GM19035 (cell line): ENCODE data around the gene ZDHHC18.
A peak's percentile ranks its signal among the peaks of the same experiment; 100 is the strongest.
"Not testable (repeated sequence)": the region's sequence is repeated elsewhere in the genome, so short reads cannot be mapped to it uniquely, and the experiment has no call there.

Experiments used
- ATAC-seq: cut with Tn5 transposase; IDR thresholded peaks from one replicate; pipeline ENCODE4 v1.9.1; 2021; ENCODE audit not compliant: unreplicated experiment

The ZDHHC18 gene

DNA sequence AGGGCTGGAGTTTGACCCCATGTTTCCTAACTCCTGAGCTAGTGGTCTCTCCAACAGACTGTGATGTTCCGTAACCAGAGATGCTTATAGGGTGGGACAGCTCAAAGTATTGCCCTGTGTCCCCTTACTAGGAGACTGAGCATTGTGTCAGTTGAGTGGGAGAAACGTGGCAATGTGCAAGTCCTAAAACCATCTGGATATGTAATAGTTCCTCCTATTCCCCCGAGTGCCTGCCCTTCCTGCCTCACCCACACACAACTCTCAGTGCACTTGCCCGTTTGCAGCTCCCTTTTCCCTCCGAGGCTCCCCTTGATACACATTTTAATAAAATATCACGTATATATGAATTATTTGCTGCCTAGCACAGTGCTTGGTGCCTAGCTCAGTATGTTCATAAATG, 35.3 kb upstream of the ZDHHC18 start:
- ATAC-seq: no peak

DNA sequence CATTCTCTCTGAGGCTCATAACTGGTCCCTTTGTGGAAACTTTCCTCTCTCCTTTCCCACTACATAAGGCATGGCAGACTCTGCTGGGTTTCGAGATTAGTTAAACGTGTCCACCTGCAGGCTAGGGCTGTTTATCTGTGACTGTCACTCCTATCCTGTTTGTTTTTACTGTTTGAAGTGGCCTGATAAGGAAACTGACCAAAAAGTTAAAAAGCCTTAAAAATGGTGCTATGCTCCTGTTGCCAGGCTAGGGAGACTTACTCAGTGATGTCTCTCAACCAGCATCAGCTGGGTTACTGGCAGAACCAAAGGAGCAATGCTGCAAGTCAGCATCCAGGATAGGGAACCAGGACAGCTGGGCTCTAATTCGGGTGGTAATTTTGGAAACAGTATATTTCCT, 34.9 kb upstream of the ZDHHC18 start:
- ATAC-seq: no peak

DNA sequence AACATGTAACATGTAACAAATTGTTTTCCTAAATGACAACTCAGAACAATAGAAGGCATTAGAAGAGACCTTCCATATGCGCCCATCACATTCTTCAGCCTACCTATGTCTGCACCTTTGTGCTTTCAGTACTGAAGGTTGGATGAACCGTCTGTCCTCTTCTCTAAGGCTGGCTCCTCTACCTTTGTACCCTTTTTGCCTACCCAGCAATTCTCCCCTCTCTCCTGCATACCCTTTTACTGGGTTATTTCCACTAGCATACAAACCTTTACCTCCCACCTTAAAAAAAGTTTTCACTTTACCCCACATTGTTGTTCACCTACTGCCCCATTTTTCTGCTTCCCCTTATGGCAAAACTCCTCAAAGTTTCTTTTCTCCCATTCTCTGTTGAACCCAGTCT, 33.6 kb upstream of the ZDHHC18 start:
- ATAC-seq: no peak

DNA sequence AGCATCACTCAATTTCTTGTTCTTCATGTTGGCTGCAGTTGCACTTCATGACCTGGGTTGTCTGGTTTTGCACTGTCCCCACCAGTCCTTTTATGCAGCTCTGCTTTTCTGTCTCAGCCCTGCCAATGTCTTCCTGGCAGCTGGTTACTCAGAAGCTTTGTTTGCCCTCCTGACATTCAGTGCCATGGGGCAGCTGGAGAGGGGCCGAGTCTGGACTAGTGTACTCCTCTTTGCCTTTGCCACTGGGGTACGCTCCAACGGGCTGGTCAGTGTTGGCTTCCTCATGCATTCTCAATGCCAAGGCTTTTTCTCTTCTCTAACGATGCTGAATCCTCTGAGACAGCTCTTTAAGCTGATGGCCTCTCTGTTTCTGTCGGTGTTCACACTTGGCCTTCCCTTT, 32.1 kb upstream of the ZDHHC18 start:
- no peak for ATAC-seq

DNA sequence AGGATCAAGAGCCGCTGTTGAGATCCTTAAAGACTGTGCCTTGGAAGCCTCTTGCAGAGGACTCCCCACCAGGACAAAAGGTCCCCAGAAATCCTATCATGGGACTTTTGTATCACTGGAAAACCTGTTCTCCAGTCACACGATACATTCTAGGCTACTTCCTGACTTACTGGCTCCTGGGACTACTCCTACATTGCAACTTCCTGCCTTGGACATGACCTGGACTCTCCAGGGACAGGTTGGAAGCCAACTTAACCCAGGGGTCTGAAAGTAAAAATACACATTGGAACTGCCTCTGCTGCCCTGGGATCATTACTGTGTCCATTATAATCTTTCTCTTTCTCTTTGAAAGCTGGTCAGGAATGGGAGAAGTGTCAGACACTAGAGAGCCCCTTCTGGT, 28.9 kb upstream of the ZDHHC18 start:
- no peak for ATAC-seq

DNA sequence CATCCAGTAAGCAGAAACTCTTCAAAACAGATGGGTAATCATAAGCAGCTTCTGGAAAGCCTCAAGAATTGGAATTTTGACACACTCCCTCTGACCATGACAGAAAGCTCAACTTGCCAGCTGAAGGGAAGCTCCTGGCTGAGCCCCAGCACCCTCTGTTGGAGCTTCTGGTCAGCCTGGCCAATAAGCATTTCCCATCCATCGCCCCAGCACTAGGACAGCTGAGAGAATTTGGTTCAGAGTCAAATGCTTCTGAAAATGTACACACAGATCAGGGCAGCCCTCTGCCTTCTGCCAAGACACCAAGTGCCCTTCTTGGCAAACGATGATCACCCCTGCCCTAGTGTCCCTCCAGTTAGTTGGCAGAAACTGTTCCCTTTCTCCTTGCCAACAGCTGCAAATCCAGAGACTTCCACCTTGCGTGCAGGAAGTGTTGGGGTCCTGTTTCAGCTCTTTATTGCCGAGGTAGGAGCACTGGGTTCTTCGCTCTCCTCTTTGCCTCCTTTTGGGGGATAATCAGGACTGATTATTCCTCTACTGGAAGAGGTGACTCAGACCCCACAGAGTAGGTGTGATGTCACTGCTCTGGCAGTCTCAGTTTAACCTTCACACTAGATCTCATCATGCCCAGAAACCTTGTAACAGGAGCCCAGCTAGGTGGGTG, 26.9 kb upstream of the ZDHHC18 start:
- no peak for ATAC-seq

DNA sequence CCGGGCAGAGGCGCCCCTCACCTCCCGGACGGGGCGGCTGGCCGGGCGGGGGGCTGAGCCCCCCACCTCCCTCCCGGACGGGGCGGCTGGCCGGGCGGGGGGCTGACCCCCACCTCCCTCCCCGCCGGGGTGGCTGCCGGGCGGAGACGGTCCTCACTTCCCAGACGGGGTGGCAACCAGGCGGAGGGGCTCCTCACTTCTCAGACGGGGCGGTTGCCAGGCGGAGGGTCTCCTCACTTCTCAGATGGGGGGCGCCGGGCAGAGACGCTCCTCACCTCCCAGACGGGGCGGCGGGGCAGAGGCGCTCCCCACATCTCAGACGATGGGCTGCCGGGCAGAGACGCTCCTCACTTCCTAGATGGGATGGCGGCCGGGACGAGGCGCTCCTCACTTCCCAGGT, 22.6 kb upstream of the ZDHHC18 start:
- ATAC-seq: not testable (repeated sequence)

DNA sequence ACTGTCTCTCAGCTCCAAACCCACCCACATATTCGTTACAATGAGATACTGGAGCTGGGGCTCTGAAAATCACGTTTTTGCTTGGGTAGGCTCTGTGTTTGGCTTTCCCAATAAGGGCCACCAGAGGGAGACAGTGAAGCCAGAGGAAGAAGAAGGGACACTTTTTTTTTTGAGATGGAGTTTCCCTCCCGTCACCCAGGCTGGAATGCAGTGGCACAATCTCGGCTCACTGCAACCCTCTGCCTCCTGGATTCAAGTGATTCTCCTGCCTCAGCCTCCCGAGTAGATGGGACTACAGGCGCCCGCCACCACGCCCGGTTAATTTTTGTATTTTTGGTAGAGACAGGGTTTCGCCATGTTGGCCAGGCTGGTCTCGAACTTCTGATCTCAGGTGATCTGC, 16.4 kb upstream of the ZDHHC18 start:
- ATAC-seq: not testable (repeated sequence)

DNA sequence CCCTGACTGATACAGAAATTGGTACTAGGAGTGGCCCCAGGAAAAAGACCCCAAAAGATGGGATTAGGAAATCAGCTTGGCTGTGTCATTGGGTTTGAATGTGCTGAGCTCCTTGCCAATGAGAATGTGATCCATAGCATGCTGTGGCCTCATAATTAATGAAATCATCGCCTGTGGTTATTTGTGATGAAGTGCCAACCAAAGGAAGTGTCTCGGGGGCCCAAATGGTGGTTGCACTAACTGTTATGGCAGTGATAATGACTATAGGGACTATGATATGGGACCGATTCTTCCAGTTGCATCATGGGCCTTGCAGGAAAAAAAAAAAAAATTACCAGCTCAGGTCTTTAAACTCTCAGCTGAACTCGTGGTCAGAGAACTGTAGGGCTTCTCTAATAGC, 15.4 kb upstream of the ZDHHC18 start:
- no peak for ATAC-seq

DNA sequence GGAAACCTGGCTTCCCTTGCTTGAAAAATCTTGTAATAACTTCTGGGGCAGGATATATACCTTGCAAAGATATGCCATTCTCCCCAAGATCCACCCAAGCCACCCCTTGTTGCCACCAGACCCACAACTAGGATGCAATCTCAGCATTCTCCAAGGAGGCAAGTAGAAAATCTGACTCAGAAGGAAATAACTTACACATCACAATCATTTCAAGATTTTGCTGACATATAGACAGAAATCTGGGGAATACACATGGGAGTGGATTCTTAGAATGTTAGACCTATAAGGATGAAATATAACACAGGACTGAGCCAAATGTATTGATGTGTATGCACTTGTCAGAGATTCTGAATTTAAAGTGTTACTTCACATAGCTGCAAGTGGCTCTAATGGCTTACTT, 14.8 kb upstream of the ZDHHC18 start:
- ATAC-seq: no peak

DNA sequence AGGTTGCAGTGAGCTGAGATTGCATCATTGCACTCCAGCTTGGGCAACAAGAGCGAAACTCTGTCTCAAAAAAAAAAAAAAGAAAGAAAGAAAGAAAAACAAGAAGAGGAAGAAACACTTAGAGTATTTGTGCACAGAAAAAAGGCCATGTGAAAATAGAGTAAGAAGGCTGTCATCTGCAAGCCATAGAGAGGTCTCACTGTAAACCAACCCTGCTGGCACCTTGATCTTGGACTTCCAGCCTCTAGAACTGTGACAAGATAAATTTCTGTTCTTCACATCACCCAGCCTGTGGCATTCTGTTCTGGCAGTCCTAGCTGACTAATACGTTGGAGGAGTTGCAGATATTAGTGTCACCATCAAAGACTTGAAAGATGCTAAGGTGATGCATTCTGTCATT, 12.1 kb upstream of the ZDHHC18 start:
- ATAC-seq: no peak

DNA sequence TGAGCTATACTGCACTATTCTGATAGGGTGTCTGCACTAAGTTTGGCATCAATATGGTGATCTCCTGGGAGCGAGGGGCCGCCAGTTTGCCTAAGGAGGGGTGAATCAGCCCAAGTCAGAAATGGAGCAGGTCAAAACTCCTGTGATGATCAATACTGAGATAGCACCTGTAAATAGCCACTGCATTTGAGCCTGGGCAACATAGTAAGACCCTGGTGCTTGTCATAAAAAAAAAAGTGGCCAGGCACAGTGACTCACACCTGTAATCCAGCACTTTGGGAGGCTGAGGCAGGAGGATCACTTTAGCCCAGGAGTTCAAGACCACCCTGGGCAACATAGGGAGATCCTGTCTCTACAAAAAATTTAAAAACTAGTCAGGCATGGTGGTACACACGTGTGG, 11.6 kb upstream of the ZDHHC18 start:
- no peak for ATAC-seq

DNA sequence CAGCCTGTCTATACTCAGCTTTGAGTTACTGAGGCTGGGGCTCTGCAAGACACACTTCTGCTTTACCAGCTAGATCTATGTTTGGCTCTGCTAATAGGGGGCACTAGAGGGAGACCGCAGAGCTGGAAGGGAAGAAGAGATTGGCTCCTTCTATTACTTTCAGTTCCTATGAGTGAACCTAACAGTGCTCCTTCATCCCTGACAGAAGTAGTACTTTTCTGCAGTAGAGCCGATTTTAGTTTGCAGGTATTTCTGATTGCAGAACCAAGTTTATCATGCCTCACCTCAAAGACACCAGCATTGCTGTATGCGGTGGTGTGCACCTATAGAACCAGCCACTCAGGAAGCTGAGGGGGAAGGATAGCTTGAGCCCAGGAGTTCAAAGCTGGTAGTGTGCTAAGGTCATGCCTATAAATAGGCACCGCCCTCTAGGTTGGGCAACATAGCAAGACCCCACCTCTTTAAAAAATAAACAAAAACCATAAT, 5.7 kb upstream of the ZDHHC18 start:
- peak; percentile 69 for ATAC-seq

DNA sequence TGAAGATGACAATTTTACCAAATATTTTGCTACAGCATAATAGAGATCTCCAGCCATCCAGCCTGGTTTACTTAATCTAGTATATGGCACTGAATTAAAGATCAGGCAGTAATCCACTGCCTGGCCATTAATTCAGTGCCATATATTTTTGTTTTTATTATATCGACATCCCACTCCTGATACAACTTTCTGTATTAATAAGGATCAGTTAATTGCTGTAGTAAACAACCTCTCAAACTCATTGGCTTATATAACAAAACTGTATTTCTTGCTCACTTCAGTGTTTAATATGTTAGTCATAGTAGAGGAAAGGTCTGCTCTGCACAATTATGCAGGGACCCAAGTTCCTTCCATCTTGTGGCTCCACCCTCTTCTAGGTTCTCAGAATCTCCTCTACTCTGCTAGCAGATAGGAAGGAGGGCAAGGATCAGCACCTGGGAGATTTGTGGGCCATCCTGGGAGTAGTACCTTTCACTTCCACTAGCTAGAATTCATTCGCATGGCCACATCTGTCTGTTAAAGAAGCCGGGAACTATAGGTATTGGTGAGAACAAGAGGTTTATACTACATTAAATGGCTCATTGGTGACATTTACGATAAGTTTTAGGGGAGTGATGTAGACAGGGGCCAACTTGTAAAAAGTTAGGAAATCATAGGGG, 3.6 kb upstream of the ZDHHC18 start:
- no peak for ATAC-seq

DNA sequence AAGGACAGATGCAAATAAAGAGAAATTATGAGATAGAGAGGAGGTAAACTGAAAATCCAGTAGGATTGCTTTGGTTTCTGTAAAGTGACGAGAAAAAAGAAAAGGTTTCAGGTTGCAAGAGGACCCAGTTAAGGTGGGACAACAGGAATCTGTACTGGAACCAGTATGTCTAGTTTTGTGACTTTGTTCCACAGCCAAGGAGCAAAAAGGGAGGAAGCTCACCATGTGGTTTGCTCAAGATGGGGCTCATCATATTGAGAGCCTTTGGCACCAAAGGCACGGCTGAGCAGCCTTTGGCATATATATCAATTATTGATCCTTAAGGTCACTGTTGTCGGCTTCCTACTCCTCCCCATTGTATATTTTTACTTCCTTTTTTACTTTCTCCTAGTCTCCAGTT, 1.8 kb upstream of the ZDHHC18 start:
- ATAC-seq: no peak

DNA sequence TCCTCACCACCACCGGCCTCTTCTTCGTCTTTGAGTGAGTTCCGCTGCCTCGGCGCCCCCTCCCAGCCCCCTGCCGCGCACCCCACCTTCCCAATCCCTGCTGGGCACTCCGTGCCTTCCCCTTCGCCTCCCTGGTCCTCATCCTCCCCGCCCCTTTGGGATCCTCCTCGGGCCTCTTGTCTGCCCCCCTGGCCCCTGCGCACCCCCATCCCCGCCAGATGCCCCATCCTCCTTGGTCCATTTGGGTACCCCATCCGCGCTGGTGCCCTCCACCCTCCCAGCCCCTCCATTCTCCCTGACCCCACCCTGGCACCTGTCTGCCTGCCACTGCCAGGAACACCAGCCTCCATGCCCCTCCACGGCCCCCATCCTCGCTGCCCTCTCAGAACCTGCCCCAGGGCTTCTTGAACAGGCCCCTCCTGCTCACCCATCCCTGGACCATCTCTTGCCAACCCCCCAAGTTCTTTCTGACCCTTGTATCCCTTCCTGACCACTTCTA, 667 bp downstream of the ZDHHC18 start:
- no peak for ATAC-seq

DNA sequence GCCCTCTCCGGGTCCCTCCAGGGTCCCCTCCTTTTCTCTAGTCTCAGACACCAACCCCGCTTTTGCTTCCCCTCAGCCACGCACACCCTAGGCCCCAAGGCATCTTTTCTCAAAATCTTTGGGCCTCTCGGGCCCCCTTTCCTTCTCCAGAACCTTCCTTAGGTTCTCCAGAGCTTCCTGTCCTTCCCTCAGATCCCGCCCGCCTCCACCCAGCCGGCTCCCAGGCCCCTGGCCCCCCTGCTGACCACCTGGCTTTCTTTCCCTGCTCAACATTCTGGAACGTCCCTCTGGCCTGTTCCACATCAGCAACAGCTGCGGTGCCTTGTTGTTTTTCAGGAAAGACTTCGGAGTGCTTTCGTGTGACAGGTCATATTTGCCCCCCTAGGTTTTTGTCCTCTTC, 1.2 kb downstream of the ZDHHC18 start:
- ATAC-seq: no peak

DNA sequence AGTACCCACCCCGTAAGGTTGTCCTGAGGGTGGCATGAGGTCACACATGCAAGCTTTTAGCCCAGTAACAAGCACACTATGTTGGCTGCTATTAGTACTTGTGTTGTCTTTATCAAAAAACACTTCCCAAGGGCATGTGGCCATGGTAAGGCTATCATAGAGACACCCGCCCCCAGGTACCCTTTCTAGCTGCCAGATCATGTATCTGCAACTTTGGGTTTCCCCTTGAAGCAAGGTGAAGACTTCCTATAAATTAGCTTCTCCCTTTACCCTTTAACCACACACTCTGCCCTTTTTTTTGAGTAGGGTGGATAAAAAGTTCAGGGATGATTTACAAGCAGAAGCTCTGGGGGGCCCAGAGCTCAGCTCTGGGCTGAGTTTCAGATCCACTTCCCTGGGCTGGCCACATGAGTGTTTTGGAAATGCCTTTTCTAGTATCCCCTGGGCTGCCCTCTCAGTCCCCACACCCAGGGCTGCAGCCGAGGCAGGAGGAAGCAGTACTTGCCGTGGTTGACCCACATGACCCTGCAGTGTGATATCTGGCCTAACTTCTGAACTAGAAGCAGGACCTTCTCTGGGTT, 2.0 kb downstream of the ZDHHC18 start:
- no peak for ATAC-seq

DNA sequence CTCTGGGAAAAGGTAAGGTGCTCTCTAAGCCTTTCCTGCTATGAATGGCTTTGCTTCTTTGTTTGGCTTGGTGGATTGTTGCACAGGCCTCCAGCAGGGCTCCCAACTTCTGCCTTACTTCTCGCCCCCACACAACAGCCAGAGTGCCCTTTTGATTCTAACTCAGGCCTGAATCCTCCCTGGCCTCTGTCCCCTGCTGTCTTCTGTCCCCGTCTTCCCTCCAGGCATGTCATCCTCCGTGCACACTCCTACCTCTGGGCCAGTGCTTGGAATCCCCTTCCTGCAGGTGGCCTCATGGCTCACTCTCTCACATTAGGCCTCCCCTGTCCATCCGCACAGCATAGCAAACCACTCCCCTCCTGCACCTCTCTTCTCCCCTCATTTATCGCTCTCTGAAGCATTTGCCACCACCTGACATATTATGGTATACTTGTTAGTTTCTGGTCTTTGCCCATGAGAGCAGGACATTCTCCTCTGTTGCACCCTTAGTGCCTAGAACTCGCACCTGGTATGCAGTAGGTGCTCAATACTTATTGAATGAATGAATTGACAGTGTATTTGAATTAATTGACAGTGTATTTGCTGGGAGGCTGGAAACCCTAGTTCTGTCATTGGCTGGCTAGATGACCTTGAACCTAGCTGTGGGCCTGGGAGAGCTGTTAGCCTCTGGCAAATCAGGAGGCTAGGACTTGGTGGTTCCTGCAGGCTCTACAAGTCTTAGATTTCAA, 2.9 kb downstream of the ZDHHC18 start:
- no peak for ATAC-seq

DNA sequence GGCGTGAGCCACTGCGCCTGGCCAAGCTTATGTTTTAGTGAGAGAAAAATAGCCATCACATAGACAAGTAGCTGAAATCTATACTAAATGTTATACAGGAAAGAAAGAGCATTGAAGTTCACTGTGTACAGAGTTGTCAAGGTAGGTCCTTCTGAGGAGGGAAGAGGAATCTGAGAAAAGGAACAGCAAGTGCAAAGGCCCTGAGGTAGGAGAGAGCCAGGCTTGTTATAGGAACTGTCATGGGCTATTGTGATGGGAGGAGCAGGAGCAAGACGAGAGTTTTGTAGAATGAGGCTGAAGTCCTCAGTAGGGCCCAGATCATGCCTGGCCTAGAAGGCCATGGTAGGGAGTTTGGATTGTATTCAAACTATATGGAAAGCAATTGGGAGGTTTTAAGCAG, 4.6 kb downstream of the ZDHHC18 start:
- no peak for ATAC-seq

DNA sequence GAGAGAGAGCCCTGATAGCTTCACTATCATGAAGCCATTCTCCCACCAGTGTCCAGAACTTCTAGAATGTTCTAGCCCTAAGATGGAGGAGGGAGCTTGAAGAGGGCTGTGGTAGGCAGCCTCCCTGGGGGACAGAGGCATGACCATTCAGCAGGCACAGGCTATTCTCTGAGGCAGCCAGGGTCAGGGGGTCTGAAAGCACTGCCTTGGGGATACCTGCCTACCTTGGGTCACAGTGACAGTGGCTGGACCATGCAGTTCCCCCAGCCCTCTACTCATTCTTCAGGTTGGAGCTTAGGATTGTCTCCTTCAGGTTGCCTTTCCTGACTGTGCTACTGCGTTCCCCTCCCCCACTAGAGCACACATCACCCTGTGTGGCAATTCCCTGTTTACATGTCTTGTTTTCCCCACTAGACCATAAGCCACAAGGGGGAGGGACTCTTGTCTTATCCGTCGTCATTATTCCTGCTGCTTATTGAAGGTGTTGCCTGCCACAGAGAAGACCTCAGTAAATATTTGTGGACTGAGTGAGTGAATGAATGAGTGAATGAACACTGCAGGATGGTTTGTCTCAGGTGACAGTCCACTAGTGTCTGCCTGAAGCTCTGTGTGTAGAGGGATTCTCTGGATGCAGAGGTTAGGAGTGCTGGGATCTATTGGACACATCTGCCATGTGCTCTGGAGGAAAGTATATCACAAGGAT, 5.2 kb downstream of the ZDHHC18 start:
- ATAC-seq: no peak
